Measurements from ENCODE around the gene SERTM1. TPM values are rescaled to one million over a fixed set of nuclear protein-coding genes. Genes with fewer than 3 reads are reported as not detected.

Gene SERTM1
- polyA plus RNA-seq, 4 donors: 0.01 to 0.10 TPM; not detected in 2

- DNase-seq (peak in 1 of 2 donors; percentile 32), FAIRE-seq (no peak)
- WGBS, 3 donors: 8 to 40% (median 29%) methylated on average over 1 of the region's 1 CpG
- H3K27ac ChIP-seq (ENCODE audit: low read depth in 1 of 3, low read length in 2 of 3): no peak overlapping the region
- H3K9me3 ChIP-seq (ENCODE audit: control insufficient read depth in 2 of 2, insufficient read depth in 1 of 2, low read depth in 1 of 2, low read length in 1 of 2): no peaks in the 10 kb centered on the region
- H3K36me3 ChIP-seq (ENCODE audit: control insufficient read depth in 3 of 3, insufficient read depth in 2 of 3, low read depth in 1 of 3, low read length in 3 of 3): no peaks in the 10 kb centered on the region
- H3K4me1 ChIP-seq (ENCODE audit: control insufficient read depth in 3 of 3, insufficient read depth in 2 of 3, low read depth in 1 of 3, low read length in 2 of 3): no peaks in the 10 kb centered on the region
- peaks cover 0 to 2% (median 0%) of the 10 kb centered on the region in 3 donors for H3K27me3 ChIP-seq (ENCODE audit: control insufficient read depth in 3 of 3, insufficient read depth in 3 of 3, low read length in 3 of 3)
- H3K4me3 ChIP-seq (ENCODE audit: low read depth in 1 of 3, low read length in 3 of 3): no peak overlapping the region
Observed at GRCh38 chr13:36715841-36716240, 42.0 kb downstream of the SERTM1 start.

GRCh38 chr13:36717017-36717416 is 43.2 kb downstream of the SERTM1 start:
- FAIRE-seq: no peak

GRCh38 chr13:36717966-36718545 is 44.2 kb downstream of the SERTM1 start:
- FAIRE-seq: no peak
- WGBS, 3 donors: 74 to 83% (median 82%) methylated on average over 3 of the region's 3 CpGs
- Histone ChIP-seq H3K4me3 (ENCODE audit: low read depth in 1 of 3, low read length in 3 of 3) (no peak overlapping the region), H3K4me1 (ENCODE audit: control insufficient read depth in 3 of 3, insufficient read depth in 2 of 3, low read depth in 1 of 3, low read length in 2 of 3) (no peaks in the 10 kb centered on the region), H3K9me3 (ENCODE audit: control insufficient read depth in 2 of 2, insufficient read depth in 1 of 2, low read depth in 1 of 2, low read length in 1 of 2) (no peaks in the 10 kb centered on the region), H3K36me3 (ENCODE audit: control insufficient read depth in 3 of 3, insufficient read depth in 2 of 3, low read depth in 1 of 3, low read length in 3 of 3) (no peaks in the 10 kb centered on the region), H3K27me3 (ENCODE audit: control insufficient read depth in 3 of 3, insufficient read depth in 3 of 3, low read length in 3 of 3) (peaks cover 0 to 2% (median 0%) of the 10 kb centered on the region in 3 donors), H3K27ac (ENCODE audit: low read depth in 1 of 3, low read length in 2 of 3) (no peak overlapping the region)
- DNase-seq: no peak

More at GRCh38 chr13:36717017-36717416, 43.2 kb downstream of the SERTM1 start:
- no peak for DNase-seq
- Histone ChIP-seq H3K36me3 (ENCODE audit: control insufficient read depth in 3 of 3, insufficient read depth in 2 of 3, low read depth in 1 of 3, low read length in 3 of 3) (no peaks in the 10 kb centered on the region), H3K4me3 (ENCODE audit: low read depth in 1 of 3, low read length in 3 of 3) (no peak overlapping the region), H3K9me3 (ENCODE audit: control insufficient read depth in 2 of 2, insufficient read depth in 1 of 2, low read depth in 1 of 2, low read length in 1 of 2) (no peaks in the 10 kb centered on the region), H3K4me1 (ENCODE audit: control insufficient read depth in 3 of 3, insufficient read depth in 2 of 3, low read depth in 1 of 3, low read length in 2 of 3) (no peaks in the 10 kb centered on the region), H3K27ac (ENCODE audit: low read depth in 1 of 3, low read length in 2 of 3) (no peak overlapping the region), H3K27me3 (ENCODE audit: control insufficient read depth in 3 of 3, insufficient read depth in 3 of 3, low read length in 3 of 3) (peaks cover 0 to 2% (median 0%) of the 10 kb centered on the region in 3 donors)
- 94 to 97% (median 94%) methylated on average over 2 of the region's 2 CpGs for WGBS, 3 donors

- no peak for FAIRE-seq
- Histone ChIP-seq H3K9me3 (ENCODE audit: control insufficient read depth in 2 of 2, insufficient read depth in 1 of 2, low read depth in 1 of 2, low read length in 1 of 2) (no peaks in the 10 kb centered on the region), H3K4me3 (ENCODE audit: low read depth in 1 of 3, low read length in 3 of 3) (no peak overlapping the region), H3K36me3 (ENCODE audit: control insufficient read depth in 3 of 3, insufficient read depth in 2 of 3, low read depth in 1 of 3, low read length in 3 of 3) (no peaks in the 10 kb centered on the region), H3K27me3 (ENCODE audit: control insufficient read depth in 3 of 3, insufficient read depth in 3 of 3, low read length in 3 of 3) (peaks cover 0 to 2% (median 0%) of the 10 kb centered on the region in 3 donors), H3K27ac (ENCODE audit: low read depth in 1 of 3, low read length in 2 of 3) (no peak overlapping the region), H3K4me1 (ENCODE audit: control insufficient read depth in 3 of 3, insufficient read depth in 2 of 3, low read depth in 1 of 3, low read length in 2 of 3) (no peaks in the 10 kb centered on the region)
- 44 to 69% (median 50%) methylated on average over 4 of the region's 4 CpGs for WGBS, 3 donors
- DNase-seq: peak; percentile 22 to 37
Observed at GRCh38 chr13:36718686-36719085, 44.9 kb downstream of the SERTM1 start.

GRCh38 chr13:36724141-36724540 is 50.3 kb downstream of the SERTM1 start:
- DNase-seq (no peak), FAIRE-seq (no peak)
- no peak overlapping the region for H3K4me3 ChIP-seq (ENCODE audit: low read depth in 1 of 3, low read length in 3 of 3)
- H3K36me3 ChIP-seq (ENCODE audit: control insufficient read depth in 3 of 3, insufficient read depth in 2 of 3, low read depth in 1 of 3, low read length in 3 of 3): no peaks in the 10 kb centered on the region
- no peaks in the 10 kb centered on the region for H3K4me1 ChIP-seq (ENCODE audit: control insufficient read depth in 3 of 3, insufficient read depth in 2 of 3, low read depth in 1 of 3, low read length in 2 of 3)
- no peaks in the 10 kb centered on the region for H3K9me3 ChIP-seq (ENCODE audit: control insufficient read depth in 2 of 2, insufficient read depth in 1 of 2, low read depth in 1 of 2, low read length in 1 of 2)
- H3K27me3 ChIP-seq (ENCODE audit: control insufficient read depth in 3 of 3, insufficient read depth in 3 of 3, low read length in 3 of 3): peaks cover 0 to 5% (median 0%) of the 10 kb centered on the region in 3 donors
- H3K27ac ChIP-seq (ENCODE audit: low read depth in 1 of 3, low read length in 2 of 3): no peak overlapping the region
- 63 to 82% (median 71%) methylated on average over 2 of the region's 2 CpGs for WGBS, 3 donors

GRCh38 chr13:36725936-36726335 is 52.1 kb downstream of the SERTM1 start:
- 82 to 87% (median 84%) methylated on average over 2 of the region's 2 CpGs for WGBS, 3 donors
- FAIRE-seq (no peak), DNase-seq (no peak)
- H3K27ac ChIP-seq (ENCODE audit: low read depth in 1 of 3, low read length in 2 of 3): no peak overlapping the region
- H3K9me3 ChIP-seq (ENCODE audit: control insufficient read depth in 2 of 2, insufficient read depth in 1 of 2, low read depth in 1 of 2, low read length in 1 of 2): no peaks in the 10 kb centered on the region
- H3K4me1 ChIP-seq (ENCODE audit: control insufficient read depth in 3 of 3, insufficient read depth in 2 of 3, low read depth in 1 of 3, low read length in 2 of 3): no peaks in the 10 kb centered on the region
- no peaks in the 10 kb centered on the region for H3K36me3 ChIP-seq (ENCODE audit: control insufficient read depth in 3 of 3, insufficient read depth in 2 of 3, low read depth in 1 of 3, low read length in 3 of 3)
- H3K27me3 ChIP-seq (ENCODE audit: control insufficient read depth in 3 of 3, insufficient read depth in 3 of 3, low read length in 3 of 3): peaks cover 0 to 5% (median 0%) of the 10 kb centered on the region in 3 donors
- no peak overlapping the region for H3K4me3 ChIP-seq (ENCODE audit: low read depth in 1 of 3, low read length in 3 of 3)

GRCh38 chr13:36728006-36728405 is 54.2 kb downstream of the SERTM1 start:
- Histone ChIP-seq H3K27ac (ENCODE audit: low read depth in 1 of 3, low read length in 2 of 3) (no peak overlapping the region), H3K4me1 (ENCODE audit: control insufficient read depth in 3 of 3, insufficient read depth in 2 of 3, low read depth in 1 of 3, low read length in 2 of 3) (no peaks in the 10 kb centered on the region), H3K9me3 (ENCODE audit: control insufficient read depth in 2 of 2, insufficient read depth in 1 of 2, low read depth in 1 of 2, low read length in 1 of 2) (no peaks in the 10 kb centered on the region), H3K36me3 (ENCODE audit: control insufficient read depth in 3 of 3, insufficient read depth in 2 of 3, low read depth in 1 of 3, low read length in 3 of 3) (no peaks in the 10 kb centered on the region), H3K27me3 (ENCODE audit: control insufficient read depth in 3 of 3, insufficient read depth in 3 of 3, low read length in 3 of 3) (peaks cover 0 to 5% (median 0%) of the 10 kb centered on the region in 3 donors), H3K4me3 (ENCODE audit: low read depth in 1 of 3, low read length in 3 of 3) (no peak overlapping the region)
- 93 to 96% (median 93%) methylated on average over 3 of the region's 3 CpGs for WGBS, 3 donors
- DNase-seq: no peak
- FAIRE-seq: no peak

GRCh38 chr13:36736119-36736726 is 62.4 kb downstream of the SERTM1 start:
- Histone ChIP-seq H3K9me3 (ENCODE audit: control insufficient read depth in 2 of 2, insufficient read depth in 1 of 2, low read depth in 1 of 2, low read length in 1 of 2) (no peaks in the 10 kb centered on the region), H3K4me1 (ENCODE audit: control insufficient read depth in 3 of 3, insufficient read depth in 2 of 3, low read depth in 1 of 3, low read length in 2 of 3) (no peaks in the 10 kb centered on the region), H3K27me3 (ENCODE audit: control insufficient read depth in 3 of 3, insufficient read depth in 3 of 3, low read length in 3 of 3) (peaks cover 0 to 4% (median 2%) of the 10 kb centered on the region in 3 donors), H3K27ac (ENCODE audit: low read depth in 1 of 3, low read length in 2 of 3) (no peak overlapping the region), H3K4me3 (ENCODE audit: low read depth in 1 of 3, low read length in 3 of 3) (no peak overlapping the region), H3K36me3 (ENCODE audit: control insufficient read depth in 3 of 3, insufficient read depth in 2 of 3, low read depth in 1 of 3, low read length in 3 of 3) (no peaks in the 10 kb centered on the region)
- FAIRE-seq (no peak), DNase-seq (peak; percentile 41 to 52)
- WGBS, 3 donors: 18 to 31% (median 24%) methylated on average over 4 of the region's 4 CpGs
